Femur (tissue), 1 donor: ENCODE data around the gene CAMTA1.

Experiments used
- DNase-seq: peaks from one replicate; pipeline ENCODE4 v3.0.0-alpha.2; 2017

The CAMTA1 gene

DNA sequence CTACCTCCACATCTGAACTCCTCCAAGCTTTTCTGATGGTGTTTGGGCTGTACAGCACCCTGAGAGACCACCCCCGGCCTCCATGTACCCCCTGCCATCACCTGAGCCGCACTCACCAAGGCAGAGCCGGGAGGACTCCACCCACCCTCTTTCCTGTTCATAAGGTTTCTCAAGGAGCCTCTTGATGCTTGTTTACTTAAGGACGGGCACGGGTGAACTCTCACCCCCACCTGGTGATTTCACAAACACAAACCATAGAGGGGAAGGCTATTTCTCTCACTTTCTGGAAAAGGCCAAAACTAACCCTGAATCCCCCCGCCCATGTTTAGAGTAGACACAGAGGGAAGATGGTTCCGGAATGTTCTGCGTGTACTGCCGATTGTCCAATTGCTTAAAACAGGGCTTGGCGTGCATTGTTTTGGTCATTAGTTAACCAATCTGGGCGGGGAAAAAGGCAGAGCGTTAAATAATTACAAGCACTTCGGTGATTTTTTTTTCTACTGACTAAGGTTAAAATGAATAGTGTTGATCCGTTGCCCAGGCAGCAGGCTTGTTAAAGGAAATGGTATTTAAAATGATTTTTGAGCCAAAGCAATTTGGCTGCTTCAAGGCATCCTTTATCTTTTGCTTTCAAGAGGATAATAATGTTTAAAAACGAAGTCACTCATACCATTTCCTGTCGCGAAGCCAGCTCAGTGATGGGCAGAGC is 706.0 kb downstream of the CAMTA1 start:
- no peak for DNase-seq

DNA sequence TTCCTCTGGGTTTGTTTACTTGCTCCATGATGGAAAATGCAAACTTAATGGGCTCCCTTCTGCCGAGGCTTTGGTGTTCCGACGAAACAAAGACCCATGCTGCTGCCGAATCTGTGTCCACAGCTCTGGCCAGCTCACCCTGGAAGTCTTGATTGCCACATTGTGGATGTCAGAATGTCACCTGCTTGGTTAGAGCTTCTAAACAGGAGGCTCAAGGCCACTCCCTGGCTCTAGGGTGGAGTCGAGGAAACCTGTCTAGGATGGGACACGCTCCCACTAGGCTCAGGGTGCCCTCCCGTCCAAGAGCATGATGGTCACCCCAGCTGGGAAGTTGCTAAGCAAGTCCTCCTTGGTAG is 706.5 kb downstream of the CAMTA1 start:
- DNase-seq = no peak

DNA sequence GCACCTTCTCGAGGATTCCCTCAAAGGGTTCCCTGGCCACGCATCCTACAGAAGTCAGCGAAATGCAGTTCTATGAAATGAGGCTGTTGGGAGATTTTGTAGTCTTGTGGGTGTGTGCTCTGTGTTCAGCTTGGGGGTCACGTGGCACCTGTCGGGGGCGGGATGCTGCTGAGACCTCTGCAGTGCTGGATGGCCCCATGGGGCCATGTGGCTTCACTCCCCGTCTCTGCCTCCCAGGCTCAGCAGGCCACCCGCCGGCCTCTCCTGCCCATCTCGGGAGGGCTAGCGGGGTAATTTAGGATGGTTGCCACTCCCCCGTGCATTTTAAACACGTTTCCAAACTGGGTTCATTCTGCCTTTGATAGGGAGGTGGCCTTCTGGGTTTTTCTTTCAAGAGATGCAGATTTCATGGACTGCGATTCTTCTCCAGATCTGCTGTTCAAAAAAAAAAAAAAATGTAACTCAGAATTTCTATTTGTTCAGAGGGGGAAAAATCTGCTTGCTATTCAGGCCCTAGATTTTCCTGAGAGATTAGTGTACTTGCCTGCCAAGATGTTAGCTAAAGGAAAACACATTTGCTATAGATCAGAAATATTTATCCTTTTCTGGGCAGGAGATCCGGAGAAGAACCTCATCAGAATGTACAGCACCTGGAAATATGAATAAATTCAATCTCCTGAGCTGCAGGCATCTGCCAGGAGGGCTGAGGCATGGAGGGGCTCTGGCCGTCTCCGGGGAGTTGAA is 708.6 kb downstream of the CAMTA1 start:
- DNase-seq = no peak

DNA sequence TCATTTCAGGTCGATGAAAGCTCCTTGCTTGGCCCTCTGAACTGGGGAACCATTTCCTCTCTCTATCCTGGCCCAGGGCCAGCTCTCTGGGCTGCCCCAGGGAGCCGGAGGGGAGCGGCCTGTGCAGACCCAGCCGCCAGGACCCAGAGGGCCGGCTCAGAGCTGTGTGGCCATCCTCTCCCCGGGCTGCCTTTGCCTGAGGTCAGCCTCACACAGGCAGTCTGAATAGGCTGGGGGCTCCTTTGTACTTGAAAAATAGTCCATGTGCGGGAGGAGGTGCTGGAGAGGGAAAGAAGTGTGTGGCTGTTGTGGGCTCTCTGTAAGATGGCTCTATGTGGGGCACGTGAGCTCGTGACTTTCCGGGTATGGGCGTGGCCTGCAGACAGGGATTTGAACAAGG is 710.7 kb downstream of the CAMTA1 start:
- no peak for DNase-seq

DNA sequence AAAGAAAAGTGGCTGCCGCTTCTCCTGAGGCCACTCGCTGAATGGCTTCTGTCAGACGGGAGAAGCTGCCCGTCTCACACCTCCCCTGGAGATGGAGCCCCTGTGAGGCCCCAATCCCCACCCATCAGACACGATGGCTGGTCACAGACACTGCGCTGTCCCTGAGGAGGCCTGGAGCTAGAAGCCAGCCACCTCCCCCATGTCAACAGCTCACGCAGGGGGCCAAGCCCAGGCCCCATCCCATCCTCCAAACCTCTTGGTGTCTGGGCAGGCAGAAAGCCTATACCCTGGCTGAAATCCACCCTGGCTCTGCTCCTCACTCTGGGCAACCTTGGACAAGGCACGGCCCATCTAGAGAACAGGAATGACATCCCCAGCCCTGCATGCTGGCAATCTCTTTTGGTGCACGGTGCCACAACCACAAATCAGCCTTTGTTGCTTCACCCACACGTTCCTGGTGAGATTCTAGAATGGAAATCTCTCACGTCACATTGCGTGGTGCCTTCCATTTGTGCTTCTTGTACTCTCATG is 711.9 kb downstream of the CAMTA1 start:
- no peak for DNase-seq

DNA sequence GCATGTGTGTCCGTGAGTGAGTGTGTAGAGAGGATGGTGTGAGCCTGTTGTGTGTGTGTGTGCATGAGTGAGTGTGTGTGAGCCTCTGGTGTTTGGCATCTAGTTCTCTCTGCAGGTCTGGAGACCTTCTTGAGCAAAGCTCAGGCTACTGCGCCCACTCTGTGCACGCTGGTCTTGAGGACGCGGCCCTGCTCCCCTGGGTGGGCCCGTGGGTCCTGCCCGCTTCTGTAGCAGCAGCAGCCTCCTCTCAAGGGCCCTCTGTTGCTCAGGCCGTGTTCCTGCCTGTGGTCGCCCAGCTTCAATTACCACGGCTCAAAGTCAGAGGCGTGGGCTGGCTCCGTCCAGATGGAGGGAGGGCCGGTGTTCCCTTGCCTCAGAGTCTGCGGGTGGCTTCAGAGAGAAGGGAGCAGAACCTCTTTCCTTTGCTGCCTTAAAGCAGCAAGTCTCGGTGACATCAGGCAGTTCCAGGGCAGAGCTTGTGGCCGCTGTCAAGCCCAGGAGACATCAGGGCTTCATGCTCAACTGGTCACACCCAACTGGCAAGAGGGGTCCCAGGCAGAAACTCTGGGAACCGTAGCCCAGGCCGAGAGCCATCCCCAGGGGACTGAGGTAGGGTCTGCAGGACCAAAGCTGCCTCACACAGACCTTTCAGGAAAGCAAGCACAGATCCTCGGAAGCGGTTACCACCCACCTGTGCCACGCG is 715.3 kb downstream of the CAMTA1 start:
- DNase-seq = peak; percentile 57

DNA sequence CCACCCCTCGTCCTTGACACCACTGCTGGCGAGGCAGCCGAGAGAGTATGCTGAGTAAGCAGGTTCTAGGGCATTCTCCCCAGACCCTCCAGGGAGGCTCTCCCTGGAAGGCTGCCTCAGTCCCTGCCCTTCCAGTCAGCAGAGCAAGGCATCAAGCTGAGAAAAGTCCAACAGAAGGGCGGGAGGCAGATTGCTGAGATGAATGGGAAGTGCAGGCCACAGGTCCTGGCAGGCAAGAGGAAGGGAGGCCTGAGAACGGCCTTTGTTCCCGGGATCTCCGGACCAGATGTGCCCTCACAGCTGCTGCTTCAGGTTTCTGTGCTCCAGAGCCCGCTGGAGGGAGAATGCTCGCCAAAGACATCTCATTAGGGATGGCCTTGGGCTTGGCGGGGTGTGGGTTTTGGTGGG is 715.8 kb downstream of the CAMTA1 start:
- DNase-seq = peak; percentile 65

DNA sequence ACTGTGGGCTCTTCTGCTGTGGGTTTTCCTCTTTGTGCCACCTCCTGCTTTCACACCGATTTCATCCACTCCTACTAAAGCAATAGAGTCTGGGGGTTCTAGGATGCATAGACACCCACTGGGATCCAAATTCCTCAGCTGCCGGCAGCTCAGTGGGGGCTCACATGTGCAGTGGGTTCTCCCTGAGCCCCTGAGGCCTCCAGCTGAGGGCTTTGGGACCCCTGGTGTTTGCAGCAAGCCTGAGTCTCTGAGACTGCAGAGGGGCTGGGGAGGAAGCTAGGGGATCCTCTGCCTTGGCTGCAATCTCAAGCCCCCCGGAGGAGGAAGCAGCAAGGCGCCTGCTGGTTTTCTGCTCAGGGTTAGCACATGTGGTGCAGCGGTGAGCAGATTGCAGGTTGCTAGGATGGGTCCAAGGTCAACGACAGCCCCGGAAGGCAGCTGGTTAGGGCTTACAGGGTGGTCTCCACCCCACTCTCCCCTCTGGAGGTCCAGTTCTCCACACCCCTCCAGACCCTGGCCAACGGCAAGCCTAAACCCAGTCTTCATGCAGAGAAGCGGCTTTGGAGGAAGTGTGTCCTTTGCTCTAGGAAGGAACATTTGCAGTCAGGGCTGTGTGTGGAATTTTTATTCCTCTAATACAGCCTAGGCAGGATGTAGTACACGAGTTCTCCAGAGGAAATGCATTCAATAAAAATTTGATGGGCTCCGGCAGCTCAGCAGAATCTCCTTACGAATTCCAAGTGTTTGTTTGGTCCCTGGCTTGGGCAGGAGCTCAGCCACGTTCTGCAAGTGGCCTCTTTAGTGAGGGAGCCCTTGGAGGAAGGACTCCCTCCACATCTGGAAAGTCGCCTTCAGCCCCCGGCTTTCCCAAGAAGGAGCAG is 716.7 kb downstream of the CAMTA1 start:
- DNase-seq = no peak

DNA sequence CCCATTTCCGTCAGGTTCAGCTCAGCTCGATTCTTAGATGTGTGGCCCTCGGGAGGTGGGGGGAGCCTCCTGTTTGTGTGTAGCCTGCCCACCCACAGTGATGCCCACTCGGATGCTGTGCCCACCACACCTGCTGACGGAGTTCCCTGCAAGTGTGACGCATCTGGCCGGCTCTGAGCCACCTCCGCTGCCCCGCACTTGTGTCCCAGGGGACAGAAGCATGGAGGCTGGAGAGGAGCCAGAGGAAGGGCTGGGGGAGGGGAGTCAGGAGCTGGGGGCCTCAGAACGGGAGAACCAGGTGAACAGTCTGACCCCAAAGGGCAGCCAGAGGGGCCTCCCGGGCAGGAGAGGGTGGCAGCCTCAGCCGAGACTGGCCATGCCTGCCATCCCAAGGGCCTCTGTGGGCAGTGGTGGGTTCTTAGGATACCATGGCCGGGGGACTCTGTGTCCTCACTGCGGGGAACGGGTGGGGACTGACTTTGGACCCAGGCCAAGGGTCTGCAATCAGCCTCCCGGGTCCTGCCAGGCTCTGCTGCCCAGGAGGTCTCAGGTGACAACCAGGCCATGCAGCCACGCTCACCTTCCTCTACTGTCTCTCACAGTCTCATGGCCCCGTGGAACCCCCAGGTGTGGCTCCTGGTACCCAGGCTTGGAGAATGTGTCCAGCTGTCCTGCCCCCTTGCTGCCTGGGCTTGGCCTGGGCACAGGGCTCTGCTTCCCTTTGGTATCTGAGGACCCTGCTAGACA is 718.6 kb downstream of the CAMTA1 start:
- no peak for DNase-seq

DNA sequence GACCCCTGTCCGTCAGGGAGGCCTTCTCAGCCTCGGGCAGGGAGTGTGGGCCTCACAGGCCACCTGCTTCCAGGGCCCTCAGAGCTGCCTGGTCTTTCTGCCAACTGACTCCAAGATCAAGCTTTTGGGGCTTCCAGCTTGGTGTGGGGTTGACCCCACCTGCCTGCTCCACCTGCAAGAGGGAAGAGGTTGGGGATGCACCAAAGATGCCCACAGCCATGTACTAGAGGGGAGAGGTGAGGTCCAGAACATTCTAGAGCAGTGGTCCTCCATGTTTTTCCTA is 719.1 kb downstream of the CAMTA1 start:
- DNase-seq = no peak

DNA sequence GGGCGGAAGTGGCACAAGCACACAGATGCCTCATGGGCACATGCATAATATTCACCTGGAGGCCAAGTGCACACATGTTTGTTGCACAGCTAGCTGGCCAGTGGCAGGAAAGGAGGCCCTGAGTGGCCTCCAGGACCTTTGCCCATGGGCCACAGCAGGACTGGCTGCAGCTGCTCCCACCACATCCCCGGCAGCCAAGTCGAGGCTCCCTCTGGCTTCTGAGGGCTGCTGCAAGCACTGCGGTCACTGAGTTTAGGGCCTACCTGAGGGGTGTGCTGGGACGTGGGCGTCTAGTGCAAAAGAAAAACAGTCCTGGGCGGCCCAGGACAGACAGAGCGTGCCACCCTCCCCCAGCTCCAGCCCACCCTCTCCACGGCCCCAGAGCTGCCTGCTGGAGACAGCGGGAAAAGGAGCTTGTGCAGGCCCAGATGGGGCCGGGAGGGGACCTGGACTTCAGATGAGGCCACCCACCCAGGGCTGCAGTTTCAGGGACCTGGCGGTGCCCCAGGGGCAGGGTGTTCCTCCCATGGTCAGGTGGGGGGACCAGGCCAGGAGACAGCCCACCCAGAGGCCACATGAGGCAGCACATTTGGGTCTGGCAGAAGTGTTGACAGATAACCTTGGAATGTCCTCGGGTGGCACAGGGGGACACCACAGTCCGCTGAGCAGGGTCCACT is 720.0 kb downstream of the CAMTA1 start:
- DNase-seq = no peak

DNA sequence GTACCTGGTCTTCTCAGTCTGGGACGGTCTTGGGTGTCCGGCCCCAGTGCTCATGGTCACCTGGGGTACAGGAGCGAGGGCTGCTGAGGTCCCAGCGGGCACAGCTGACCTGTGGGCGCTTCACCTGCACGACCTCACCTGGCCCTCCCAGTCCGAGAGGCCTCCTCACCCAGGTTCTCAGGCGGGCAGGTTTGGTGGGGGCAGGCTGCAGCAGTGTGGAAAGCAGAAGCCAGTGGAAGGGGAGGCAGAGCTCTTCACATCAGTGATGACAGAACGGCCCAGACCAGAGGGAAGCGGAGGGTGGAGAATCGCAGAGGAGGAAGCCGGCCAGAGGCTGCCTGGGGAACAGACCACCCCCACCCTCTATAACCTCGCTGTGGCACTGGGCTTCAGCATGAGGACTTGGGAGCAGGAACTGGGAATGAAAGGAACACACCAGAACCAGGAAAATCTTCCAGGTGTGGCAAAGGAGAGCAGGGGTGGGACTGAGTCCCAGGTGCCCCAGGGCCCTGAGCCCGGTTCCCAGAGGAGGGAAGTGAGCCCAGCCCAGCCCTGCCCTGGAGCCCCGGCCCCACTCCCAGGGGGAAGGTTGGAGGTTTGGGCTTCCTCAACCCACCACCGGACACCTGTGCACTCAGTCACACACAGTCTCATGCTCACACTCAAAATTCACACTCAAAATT is 720.7 kb downstream of the CAMTA1 start:
- no peak for DNase-seq

DNA sequence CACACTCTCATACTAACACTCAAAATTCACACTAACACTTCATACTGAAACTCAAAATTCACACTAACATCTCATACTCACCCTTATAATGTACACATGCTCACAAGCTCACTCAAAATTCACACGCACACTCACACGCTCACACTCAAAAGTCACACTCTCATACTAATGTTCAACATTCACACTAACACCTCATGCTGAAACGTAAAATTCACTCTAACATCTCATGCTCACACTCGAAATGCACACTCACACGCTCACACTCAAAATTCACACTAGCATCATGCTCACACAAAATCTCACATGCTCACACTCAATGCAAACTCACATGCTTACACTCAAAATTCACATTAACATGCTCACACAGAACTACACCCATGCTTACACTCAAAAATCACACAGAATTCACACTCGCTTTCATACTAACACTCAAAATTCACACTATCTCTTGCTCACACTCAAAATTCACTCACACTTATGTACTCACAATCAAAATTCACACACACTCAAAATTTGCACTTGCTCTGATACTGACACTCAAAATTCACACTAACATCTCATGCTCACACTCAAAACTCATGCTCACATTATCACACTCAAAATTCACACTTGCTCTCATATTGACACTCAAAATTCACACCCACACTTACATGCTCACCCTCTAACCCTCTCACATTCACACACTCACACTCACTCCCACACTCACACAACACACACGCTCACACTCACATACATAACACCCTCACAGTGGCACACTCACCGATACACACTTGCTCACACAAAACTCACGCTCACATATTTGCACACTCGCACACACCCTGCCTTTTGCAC is 721.4 kb downstream of the CAMTA1 start:
- no peak for DNase-seq

DNA sequence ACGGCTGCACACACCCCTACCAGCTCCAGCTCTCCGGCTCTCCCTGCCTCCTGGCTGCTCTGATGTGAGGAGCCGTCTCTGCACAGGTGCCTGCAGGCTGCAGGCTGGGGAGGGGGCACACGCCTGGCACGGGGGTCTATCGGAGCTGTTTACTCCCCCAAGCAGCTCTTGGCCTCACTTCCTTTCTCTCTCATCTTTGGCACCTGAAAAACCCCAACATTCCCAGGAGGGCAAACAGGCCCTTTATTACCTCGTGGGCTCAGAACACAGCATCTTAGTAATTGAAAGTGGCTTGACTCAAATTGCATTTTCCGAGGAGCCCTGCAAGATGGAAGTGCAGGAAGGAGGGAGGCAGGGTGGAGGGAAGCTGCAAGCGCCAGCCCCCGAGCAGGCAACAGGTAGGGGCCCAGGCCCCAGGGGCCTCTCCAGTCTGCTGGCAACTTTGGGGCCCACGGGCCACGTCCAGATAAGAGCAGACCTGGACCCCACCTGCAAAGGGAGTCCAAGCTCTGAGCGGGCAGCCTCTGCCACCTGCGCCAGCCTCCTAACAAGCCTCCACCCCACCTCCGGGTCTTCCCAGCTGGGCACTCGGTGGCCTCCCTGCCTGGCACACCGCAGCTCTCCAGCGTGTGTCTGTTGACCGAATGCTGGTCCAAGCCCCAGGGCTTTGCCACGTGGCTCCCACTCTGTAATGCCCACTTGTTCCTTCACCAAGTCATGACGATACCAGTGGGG is 722.2 kb downstream of the CAMTA1 start:
- no peak for DNase-seq

DNA sequence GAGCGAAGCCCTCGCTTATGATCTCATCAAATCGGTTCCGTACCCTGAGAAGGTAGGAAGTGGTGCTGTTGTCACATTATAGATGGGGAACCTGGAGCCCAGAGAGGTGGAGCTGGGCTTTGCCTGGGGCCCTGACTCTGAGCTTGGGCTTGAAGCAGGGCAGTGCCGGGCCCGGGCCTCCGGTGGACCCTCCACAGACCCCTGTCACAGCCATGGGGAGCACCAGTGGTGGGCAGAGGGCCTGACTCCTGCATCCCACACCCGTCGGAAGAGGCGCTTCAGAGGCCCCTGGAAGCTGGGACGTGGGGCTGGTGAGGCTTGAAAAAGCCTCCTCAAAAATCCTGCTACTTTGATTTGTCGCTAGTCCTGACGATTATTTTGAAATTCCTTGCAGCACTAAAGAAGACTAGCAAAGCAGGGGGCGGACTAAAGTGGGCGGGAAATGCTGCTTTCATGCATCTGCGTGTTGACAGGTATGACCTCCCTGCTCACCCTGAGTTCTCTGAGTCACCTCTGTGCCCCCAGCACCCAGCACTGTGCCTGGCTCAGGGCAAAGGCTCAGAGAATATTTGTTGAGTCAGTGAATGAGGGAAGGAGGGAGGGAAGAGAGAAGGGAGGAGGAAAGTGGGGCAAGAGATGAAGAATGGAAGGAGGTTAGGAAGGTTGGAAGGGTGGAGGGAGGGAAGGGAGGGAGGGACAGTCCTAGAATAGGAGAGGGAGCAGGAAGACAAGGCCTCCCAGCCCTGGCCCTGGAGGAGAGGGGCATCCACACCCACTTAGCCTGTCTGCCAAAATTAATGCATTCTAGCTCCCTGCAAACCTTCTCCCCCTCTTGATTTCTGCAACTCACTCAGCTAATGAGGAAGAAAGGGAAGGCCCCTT is 723.0 kb downstream of the CAMTA1 start:
- DNase-seq = no peak

DNA sequence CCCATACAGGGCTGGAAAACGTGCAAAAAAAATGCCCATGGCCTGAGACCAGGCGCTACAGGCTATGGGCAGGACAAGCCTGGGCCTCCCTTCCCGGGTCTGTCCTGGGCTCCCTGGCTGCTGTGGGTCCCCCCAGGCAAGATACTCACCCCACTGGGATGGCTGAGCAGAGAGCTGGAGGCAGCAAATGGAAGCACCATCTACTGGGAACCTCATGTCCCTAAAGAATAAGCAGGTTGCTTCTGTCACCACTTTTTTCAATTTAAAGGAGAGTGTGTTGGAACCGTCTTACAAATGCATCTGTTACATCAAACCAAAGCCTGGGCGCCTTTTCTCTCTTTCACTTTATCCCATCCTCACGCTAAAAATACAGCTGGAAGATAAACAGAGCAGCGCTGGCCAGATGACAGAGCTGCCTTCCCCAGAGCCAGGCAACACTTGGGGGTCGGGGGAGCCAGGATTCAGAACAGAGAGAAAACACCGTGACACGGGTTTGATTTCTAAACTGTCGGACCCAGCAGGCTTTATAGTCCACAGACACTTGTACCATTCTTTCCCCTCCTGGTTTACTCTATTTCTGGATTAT is 723.8 kb downstream of the CAMTA1 start:
- DNase-seq = no peak

DNA sequence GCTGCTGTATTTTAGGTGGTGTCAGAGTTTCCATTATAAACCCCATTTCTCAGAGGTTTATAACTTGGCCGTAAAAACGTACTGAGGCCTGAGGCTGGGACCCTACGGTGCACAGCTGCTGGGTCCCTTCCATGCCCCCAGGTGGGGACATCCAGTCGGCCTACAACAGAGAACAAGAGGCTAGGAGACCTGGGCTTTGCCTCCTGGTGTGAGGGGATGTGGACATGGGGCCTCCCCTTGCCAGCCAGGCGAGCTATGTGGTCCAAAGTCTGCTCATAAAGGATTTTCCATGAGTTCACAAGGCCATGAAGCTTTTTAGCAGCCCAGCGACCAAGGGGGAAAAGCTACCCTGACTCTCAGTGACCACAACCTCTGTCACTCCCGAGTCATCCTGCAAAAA is 724.3 kb downstream of the CAMTA1 start:
- no peak for DNase-seq

DNA sequence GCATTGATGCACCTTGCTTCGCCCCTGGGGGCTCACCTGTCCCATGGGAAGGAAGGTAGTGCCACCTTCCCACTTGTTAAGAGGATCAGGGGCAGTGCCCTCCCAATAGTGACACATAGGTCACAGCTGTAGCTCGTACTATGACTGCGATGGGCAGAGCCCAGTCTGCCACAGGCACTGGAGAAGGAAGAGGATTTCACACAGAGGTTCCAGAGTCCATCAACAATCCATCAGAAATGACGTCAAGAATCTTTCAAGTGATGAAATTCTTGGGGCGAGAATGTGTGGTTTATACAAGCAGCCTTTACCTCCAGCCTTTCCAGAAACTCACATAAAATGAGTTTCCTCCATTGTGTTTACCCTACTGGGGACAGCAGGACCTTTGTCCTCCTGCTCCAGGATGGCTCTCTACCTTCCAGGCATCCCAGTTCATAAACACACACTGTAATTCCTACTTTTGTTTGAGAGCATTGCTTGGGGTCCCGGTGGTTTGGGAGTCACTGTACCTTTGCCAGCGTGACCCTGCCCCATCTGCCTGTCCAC is 725.2 kb downstream of the CAMTA1 start:
- no peak for DNase-seq
